Heart left ventricle (tissue), 13 donors: ENCODE results near the gene MYH10.
"Not testable (repeated sequence)": the region's sequence is repeated elsewhere in the genome, so short reads cannot be mapped to it uniquely, and the experiment has no call there.

Experiments
- CTCF ChIP-seq, 12 donors: fragments of 200-600 bp; sonication (generic) in 4 of 12; IDR thresholded peaks; one replicate each; pipeline versions ENCODE4 v1.5.0 to v1.8.0; 2018 to 2022; ENCODE audit warnings: antibody characterized with exemption in 12 of 12, mild to moderate bottlenecking in 5 of 12
- POLR2A ChIP-seq, 2 donors: fragments of 450-650 bp; IDR thresholded peaks; one replicate each; pipeline ENCODE4 v1.6.1; 2017; ENCODE audit warnings: antibody characterized with exemption in 2 of 2, mild to moderate bottlenecking in 2 of 2, moderate library complexity in 2 of 2
- donor health status: ischemic (EF 13 %, LVEDD 7.1; RV severe dilation, severe dysfunction).
- donor health status: DM: no; HTN: yes; CAD: no.
- donor health status: DM: no; HTN: no; CAD: no.
- donor health status: ischemic (EF 25% LVEDD 6.9; RV normal size, moderate dysfunction).
- donor health status: ischemic (EF 25% LVEDD 5.7; RV mildly dilated, moderate dysfunction).
- donor health status: ischemic (EF 35%, LVEDD 5.7; RV mildly dilated, moderate dysfunction).
- donor health status: nonischemic (EF 11% LVEDD 7.7; RV severe dilation, severe dysfunction).
- donor health status: DM: yes; HTN: yes; CAD: no.
- donor health status: PGD.
- donor health status: ischemic (EF 29% LVEDD 5.4; RV normal size, mild dysfunction).
- donor health status: nonischemic (EF 23%, LVEDD 6.1; RV moderate dilation, normal function).

DNA sequence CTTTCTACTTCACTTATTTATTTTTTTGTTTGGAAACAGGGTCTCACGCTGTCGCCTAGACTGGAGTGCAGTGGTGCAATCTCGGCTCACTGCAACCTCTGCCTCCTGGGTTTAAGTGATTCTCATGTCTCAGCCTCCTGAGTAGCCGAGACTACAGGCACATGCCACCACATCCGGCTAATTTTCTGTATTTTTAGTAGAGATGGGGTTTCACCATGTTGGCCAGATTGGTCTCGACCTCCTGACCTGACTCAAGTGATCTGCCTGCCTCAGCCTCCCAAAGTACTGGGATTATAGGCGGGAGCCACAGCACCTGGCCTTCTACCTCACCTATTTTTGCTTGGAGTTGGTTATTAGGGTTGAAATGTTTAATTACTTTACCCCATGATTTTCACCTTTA is 90.5 kb downstream of the MYH10 start:
- not testable (repeated sequence) for TF ChIP-seq CTCF, POLR2A (IDR thresholded peaks at IDR 0.05)
